ENCODE results near the gene CALHM5.
A peak's percentile ranks its signal among the peaks of the same experiment; 100 is the strongest.

CALHM5 gene, protein sequence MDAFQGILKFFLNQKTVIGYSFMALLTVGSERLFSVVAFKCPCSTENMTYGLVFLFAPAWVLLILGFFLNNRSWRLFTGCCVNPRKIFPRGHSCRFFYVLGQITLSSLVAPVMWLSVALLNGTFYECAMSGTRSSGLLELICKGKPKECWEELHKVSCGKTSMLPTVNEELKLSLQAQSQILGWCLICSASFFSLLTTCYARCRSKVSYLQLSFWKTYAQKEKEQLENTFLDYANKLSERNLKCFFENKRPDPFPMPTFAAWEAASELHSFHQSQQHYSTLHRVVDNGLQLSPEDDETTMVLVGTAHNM

DNA sequence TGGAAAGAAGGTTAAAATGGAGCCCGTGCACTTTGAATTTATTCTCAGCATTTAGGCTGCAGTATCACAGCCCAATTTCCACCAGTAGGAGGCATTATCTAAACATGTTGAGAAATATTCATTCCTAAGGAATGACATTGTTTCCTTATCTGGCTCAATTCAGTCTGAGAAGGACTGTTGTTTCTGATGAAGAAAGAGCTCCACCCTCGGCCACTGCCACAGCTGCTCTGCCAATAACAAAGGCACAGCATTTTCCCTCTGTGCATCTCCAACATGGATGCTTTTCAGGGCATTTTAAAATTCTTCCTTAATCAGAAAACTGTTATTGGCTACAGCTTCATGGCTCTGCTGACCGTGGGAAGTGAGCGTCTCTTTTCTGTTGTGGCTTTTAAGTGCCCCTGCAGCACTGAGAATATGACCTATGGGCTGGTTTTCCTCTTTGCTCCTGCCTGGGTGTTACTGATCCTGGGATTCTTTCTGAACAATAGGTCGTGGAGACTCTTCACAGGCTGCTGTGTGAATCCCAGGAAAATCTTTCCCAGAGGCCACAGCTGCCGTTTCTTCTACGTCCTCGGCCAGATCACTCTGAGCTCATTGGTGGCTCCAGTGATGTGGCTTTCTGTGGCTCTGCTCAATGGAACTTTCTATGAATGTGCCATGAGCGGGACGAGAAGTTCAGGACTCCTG lies at the start of gene CALHM5:
Gene CALHM5 (plus strand): TSS at position 216 of the 687 bp plus-strand sequence. CDS start 58 bp downstream, at position 274.
- peak within 1 kb of the TSS; percentile 60 for H3K4me3 ChIP-seq (ENCODE audit: low read depth, low read length)
- TF ChIP-seq, protein P1, sequence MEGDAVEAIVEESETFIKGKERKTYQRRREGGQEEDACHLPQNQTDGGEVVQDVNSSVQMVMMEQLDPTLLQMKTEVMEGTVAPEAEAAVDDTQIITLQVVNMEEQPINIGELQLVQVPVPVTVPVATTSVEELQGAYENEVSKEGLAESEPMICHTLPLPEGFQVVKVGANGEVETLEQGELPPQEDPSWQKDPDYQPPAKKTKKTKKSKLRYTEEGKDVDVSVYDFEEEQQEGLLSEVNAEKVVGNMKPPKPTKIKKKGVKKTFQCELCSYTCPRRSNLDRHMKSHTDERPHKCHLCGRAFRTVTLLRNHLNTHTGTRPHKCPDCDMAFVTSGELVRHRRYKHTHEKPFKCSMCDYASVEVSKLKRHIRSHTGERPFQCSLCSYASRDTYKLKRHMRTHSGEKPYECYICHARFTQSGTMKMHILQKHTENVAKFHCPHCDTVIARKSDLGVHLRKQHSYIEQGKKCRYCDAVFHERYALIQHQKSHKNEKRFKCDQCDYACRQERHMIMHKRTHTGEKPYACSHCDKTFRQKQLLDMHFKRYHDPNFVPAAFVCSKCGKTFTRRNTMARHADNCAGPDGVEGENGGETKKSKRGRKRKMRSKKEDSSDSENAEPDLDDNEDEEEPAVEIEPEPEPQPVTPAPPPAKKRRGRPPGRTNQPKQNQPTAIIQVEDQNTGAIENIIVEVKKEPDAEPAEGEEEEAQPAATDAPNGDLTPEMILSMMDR (conservative IDR thresholded peaks at IDR 0.05; ENCODE audit: low read depth, low read length): peak; percentile 74
- peak; percentile 94 for DNase-seq (ENCODE audit: low read depth)

DNA sequence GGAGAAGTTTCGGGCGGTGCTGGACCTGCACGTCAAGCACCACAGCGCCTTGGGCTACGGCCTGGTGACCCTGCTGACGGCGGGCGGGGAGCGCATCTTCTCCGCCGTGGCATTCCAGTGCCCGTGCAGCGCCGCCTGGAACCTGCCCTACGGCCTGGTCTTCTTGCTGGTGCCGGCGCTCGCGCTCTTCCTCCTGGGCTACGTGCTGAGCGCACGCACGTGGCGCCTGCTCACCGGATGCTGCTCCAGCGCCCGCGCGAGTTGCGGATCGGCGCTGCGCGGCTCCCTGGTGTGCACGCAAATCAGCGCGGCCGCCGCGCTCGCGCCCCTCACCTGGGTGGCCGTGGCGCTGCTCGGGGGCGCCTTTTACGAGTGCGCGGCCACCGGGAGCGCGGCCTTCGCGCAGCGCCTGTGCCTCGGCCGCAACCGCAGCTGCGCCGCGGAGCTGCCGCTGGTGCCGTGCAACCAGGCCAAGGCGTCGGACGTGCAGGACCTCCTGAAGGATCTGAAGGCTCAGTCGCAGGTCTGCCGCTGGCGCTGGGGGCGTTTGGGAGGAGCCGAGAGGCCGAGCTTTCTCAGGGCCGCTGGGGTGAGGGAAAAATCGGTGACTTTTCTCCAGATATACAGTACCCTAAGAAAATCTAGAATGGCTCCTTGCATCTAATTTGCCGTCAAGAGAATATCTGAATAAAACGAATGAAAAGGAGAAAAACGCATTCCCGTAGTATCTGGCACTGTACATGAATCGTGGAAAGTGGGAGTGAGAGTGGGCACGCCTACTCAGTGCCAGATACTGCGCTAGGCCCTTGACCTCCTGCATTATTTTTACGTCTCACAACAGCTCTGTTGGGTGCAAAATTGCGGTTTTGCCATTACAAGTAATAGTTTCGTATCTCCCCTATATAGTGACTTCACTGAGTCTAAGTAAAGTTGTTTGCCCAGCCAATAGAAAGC lies 49.2 kb upstream of the CALHM5 start:
- peak; percentile 64 for DNase-seq (ENCODE audit: low read depth)
- peak overlapping the region; percentile 60 for H3K4me3 ChIP-seq (ENCODE audit: low read depth, low read length)
- TF ChIP-seq, protein P1 (conservative IDR thresholded peaks at IDR 0.05; ENCODE audit: low read depth, low read length): no peak

DNA sequence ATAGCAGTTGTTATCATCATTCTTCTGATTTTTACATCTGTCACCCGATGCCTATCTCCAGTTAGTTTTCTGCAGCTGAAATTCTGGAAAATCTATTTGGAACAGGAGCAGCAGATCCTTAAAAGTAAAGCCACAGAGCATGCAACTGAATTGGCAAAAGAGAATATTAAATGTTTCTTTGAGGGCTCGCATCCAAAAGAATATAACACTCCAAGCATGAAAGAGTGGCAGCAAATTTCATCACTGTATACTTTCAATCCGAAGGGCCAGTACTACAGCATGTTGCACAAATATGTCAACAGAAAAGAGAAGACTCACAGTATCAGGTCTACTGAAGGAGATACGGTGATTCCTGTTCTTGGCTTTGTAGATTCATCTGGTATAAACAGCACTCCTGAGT lies 48.1 kb upstream of the CALHM5 start:
- no peak for DNase-seq (ENCODE audit: low read depth)
- TF ChIP-seq, protein P1 (conservative IDR thresholded peaks at IDR 0.05; ENCODE audit: low read depth, low read length): no peak
- no peak overlapping the region for H3K4me3 ChIP-seq (ENCODE audit: low read depth, low read length)

DNA sequence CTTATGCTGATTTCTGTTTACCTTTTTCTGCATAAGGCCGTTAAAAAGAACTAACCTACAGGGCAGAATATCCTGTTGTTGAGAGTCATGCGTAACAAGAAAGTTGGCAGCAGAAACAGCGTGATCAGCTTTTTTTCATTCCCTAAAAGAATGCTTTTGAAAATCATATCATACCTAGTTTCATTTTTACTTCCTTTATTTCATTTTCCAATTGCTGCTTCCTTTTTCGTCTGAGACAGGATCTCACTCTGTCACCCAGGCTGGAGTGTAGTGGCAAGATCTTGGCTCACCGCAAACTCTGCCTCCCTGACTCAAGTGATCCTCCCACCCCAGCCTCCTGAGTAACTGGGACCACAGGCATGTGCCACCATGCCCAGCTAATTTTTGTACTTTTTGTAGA lies 46.2 kb upstream of the CALHM5 start:
- H3K4me3 ChIP-seq (ENCODE audit: low read depth, low read length): no peak overlapping the region
- no peak for DNase-seq (ENCODE audit: low read depth)

DNA sequence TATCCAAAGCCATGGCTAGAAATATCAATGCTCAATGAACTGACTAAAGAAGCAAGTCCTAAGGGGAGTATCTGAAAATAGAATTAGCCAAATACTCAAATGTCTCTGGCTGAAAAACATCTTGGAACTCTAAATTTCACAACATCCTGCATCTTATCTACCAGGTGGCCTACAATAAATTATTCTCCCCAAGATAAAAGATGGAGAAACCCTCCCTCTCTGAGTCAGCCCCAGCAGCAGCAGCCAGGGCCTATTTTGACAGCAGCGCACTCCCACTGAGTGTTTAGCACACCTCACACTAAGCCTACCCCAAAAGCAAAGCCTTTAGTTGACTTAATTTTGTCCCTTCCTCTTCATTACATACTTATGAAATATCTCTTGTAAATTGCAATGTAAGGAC lies 44.3 kb upstream of the CALHM5 start:
- H3K4me3 ChIP-seq (ENCODE audit: low read depth, low read length): no peak overlapping the region
- no peak for DNase-seq (ENCODE audit: low read depth)
- TF ChIP-seq, protein P1 (conservative IDR thresholded peaks at IDR 0.05; ENCODE audit: low read depth, low read length): no peak

More for the DNA sequence above, 46.2 kb upstream of the CALHM5 start:
- TF ChIP-seq, protein P1 (conservative IDR thresholded peaks at IDR 0.05; ENCODE audit: low read depth, low read length): no peak

DNA sequence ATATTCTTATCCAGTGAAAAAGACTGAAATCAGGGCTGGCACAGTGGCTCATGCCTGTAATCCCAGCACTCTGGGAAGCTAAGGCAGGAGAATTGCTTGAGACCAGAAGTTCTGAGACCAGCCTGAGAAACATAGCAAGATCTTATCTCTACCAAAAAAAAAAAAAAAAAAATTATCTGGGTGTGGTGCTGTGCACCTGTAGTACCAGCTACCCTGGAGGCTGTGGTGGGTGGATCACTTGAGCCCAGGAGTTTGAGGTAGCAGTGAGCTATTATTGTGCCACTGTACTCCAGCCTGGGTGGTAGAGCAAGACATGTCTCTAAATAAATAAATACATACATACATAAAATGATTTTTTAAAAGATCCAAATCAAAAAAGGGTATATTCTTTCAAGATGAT lies 43.9 kb upstream of the CALHM5 start:
- DNase-seq (ENCODE audit: low read depth): no peak
- TF ChIP-seq, protein P1 (conservative IDR thresholded peaks at IDR 0.05; ENCODE audit: low read depth, low read length): no peak
- no peak overlapping the region for H3K4me3 ChIP-seq (ENCODE audit: low read depth, low read length)

All from choroid plexus epithelial cell (primary cell).